Fibroblast of skin of right biceps (primary cell): ENCODE measurements around the gene CHMP3.
"Not testable (repeated sequence)": the region's sequence is repeated elsewhere in the genome, so short reads cannot be mapped to it uniquely, and the experiment has no call there.

ENCODE experiments used
- DNase-seq: peaks from one replicate; pipeline ENCODE4 v3.0.0-alpha.2; 2013

Gene CHMP3

DNA sequence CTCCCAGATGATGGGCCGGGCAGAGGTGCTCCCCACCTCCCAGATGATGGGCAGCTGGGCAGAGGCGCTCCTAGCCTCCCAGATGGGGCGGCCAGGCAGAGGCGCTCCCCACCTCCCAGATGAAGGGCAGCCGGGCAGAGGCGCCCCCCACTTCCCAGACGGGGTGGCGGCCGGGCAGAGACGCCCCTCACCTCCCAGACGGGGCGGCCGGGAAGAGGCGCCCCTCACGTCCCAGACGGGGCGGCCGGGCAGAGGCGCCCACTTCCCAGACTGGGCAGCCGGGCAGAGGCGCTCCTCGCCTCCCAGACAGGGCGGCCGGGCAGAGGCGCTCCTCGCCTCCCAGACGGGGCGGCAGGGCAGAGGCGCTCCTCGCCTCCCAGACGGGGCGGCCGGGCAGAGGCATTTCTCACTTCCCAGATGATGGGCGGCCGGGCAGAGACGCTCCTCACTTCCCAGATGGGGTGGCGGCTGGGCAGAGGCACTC is 14.3 kb downstream of the CHMP3 start:
- DNase-seq, result not testable (repeated sequence)

DNA sequence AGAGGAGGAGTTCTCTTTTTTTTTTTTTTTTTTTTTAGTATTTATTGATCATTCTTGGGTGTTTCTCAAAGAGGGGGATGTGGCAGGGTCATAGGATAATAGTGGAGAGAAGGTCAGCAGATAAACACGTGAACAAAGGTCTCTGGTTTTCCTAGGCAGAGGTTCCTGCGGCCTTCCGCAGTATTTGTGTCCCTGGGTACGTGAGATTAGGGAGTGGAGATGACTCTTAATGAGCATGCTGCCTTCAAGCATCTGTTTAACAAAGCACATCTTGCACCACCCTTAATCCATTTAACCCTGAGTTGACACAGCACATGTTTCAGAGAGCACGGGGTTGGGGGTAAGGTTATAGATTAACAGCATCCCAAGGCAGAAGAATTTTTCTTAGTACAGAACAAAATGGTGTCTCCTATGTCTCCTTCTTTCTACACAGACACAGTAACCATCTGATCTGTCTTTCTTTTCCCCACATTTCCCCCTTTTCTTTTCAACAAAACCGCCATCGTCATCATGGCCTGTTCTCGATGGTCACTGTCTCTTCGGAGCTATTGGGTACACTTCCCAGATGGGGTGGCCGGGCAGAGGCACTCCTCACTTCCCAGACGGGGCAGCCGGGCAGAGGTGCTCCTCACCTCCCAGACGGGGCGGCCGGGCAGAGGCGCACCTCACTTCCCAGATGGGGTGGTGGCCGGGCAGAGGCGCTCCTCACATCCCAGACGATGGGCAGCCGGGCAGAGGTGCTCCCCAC is 14.9 kb downstream of the CHMP3 start:
- DNase-seq, result not testable (repeated sequence)

DNA sequence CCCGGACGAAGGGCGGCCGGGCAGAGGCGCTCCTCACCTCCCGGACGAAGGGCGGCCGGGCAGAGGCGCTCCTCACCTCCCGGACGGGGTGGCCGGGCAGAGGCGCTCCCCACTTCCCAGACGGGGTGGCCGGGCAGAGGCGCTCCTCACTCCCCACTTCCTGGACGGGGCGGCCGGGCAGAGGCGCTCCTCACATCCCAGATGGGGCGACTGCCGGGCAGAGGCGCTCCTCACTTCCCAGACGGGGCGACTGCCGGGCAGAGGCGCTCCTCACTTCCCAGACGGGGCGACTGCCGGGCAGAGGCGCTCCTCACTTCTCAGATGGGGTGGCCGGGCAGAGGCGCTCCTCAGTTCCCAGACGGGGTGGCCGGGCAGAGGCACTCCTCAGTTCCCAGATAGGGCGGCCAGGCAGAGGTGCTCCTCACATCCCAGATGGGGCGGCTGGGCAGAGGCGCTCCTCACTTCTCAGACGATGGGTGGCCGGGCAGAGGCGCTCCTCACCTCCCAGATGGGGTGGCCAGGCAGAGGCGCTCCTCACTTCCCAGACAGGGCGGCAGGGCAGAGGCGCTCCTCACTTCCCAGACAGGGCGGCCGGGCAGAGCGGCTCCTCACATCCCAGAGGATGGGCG is 17.8 kb downstream of the CHMP3 start:
- DNase-seq, result not testable (repeated sequence)

DNA sequence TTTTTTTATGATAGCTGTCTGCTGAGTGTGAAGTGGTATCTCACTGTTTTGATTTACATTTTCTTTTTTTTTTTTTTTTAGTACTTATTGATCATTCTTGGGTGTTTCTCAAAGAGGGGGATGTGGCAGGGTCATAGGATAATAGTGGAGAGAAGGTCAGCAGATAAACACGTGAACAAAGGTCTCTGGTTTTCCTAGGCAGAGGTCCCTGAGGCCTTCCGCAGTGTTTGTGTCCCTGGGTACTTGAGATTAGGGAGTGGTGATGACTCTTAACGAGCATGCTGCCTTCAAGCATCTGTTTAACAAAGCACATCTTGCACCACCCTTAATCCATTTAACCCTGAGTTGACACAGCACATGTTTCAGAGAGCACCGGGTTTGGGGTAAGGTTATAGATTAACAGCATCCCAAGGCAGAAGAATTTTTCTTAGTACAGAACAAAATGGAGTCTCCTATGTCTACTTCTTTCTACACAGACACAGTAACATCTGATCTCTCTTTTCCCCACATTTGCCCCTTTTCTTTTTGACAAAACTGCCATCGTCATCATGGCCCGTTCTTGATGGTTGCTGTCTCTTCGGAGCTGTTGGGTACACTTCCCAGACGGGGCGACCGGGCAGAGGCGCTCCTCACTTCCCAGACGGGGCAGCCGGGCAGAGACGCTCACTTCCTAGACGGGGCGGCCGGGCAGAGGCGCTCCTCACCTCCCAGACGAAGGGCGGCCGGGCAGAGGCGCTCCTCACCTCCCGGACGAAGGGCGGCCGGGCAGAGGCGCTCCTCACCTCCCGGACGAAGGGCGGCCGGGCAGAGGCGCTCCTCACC is 18.8 kb downstream of the CHMP3 start:
- DNase-seq, result not testable (repeated sequence)

DNA sequence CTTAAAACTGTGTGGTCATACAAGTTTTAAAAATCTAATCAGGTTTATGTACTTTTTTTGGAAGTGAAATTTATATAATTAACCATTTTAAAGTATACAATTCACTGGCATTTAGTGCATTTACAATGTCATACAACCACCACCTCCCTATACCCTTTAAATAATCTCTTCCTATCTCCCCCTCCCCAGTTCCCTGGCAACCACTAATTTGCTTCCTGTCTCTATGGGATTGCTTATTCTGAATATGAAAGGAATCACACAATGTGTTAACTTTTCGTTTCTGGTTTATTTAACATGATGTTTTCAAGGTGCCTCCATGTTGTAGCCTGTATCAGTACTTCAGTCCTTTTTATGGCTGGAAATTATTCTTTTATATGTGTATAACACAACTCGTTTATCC is 19.4 kb downstream of the CHMP3 start:
- DNase-seq, result no peak

DNA sequence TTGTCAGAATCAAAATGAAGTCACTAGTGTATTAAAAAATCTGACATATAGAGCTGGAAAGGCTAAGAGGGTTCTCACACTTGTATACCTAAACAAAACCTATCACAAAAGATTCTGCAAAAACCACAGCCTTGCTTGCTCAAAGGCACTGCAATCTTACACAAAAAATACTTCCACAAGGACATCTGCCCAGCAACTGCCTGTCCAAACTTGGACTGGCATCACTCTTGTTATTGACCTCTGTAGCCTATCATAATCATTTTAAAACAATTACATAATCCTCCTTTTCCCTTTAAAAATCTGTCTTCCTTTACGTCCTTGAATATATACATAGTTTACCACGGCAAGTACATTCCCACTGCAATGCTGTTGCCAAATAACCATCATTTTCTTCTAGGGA is 19.9 kb downstream of the CHMP3 start:
- no peak for DNase-seq

DNA sequence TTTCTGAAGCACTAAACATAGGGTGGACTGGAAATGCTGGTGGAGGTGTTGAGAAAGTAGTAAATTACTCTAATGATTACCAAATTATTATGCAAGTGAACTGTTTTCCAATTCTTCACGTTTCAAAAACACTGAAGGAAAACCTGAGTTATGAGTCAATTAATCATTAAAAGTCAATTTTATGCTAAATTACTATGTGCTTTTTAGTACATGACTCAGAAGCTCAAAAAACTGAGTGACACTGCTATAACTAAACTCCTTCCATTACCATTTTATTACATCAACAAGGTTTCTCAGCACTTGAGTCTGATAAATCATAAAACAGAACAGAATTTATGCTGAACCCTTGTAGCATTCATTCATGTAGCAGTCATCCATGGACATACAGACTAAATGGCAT is 20.4 kb downstream of the CHMP3 start:
- DNase-seq, result no peak

DNA sequence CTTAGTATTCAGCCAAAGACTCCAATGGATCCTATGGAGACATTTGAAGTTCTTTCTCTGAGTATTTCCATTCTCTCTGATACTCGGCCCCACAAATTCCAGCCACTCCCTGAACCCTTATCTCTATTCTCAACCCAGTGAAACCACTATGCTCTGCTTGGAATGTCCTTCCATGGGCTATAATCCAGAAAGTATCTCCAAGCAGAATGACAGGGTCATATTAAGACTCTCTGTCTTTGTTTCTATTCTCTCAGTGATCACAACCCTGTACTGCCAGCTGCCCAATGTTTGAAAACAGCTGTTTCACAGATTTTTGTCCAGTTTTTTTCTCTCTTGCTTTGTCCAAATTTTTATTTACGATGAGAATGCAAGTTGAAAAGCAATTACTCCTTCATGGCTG is 21.9 kb downstream of the CHMP3 start:
- DNase-seq, result no peak

DNA sequence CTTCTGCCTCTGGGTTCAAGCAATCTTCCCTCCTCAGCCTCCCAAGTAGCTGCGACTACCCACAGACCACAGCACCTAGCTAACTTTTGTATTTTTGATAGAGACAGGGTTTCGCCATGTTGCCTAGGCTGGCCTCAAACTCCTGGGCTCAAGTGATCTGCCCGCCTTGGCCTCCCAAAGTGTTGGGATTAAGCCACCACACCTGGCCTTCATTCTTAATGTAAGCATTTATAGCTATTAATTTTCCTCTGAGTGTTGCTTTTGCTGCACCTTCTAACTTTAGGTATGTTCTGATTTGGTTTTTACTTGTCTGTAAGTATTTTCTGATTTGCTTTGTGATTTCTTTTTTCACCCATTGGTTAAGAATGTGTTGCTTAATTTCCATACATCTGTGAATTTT is 29.7 kb downstream of the CHMP3 start:
- no peak for DNase-seq

DNA sequence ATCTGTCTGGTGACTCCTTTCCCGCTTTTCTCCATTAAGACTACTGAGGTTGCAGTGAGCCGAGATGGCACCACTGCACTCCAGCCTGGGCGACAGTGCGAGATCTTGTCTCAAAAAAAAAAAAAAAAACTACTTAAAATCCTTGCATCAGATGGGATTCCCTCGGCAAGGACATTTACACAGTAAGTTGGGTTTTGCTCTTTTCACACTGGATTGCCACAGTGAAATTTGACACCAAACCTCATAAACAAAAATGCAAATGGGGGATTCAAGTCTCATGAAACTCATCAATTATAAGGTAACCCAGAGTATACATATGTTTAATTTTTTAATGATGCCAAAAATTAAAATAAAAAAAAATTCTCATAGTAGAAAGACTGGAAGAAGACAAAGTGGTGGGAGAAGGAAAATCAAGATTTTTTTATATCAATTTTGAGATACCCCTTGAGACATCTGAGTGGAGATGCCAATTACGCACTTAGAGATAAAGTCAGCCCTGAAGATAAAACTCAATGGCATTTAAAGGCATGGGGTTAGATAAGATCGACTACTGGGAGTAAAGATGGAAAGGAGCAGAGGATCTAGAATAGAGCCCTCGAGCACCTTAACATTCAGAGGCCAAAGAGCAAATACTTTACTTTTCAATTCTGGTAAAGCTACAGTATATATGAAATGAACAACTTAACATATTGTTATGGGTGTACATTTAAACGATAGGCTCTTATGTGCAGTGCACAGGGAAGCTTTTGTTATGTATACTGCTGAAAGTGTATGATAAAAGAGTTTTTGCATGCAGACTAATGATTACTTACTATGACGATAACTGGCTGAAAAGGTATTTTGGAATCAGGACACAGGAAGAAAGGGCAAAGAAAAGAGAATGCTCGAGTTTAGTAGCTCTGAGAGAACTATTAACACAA is 37.6 kb downstream of the CHMP3 start:
- no peak for DNase-seq

DNA sequence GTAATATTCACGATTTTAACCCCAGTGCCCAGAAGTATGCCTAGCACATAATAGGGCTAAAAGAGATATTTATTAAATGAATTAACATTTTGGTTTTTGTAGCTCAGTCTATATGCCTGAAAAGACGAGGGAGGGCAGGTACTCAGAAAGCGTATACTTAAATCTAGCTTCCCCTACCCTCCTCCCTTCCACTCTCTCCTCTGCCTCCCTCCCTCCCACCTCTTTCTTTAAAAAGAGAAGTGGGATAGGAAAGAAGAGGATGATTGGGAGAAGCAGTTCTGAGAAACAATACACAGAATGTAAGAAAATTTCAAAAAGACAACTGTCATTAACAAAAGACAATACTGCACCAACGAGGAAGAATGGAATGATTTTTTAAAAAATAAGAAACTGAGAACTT is 39.8 kb downstream of the CHMP3 start:
- DNase-seq, result no peak

DNA sequence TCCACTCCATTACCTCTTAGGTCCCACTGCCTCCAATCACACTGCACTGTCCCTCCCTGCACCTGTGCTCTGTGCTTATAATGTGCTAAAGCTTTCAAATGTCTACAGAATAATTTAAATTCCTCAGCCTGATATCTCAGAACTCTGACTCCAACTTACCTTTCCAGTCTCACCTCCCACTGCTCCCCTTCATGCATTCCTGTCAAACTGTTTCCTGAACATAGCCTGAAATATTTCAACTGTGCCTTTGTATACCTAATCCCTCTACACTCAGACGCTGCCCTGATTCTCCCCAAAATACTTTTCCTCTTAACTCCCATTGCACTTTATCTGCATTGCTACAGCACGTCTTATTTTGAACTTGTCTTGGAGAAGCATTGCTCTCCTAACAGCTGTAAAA is 40.5 kb downstream of the CHMP3 start:
- no peak for DNase-seq

DNA sequence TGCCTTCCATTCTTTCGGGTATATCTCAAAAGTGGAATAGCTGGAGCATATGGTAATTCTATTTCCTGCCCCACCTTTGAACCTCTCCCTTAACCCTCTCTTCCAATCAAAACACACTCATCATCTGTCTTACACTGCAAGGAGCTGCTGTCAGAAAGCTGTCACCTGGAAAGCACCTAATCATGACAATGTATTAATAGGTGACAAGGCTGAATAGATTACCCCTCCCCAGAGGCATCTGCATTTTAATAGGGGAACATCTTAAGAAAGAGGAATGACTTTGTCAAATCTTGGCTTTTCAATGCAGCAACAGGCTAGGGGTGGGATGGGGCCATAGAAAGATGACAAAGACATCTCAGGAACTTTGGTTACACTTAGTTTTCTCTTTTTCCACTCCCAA is 41.3 kb downstream of the CHMP3 start:
- DNase-seq, result no peak

DNA sequence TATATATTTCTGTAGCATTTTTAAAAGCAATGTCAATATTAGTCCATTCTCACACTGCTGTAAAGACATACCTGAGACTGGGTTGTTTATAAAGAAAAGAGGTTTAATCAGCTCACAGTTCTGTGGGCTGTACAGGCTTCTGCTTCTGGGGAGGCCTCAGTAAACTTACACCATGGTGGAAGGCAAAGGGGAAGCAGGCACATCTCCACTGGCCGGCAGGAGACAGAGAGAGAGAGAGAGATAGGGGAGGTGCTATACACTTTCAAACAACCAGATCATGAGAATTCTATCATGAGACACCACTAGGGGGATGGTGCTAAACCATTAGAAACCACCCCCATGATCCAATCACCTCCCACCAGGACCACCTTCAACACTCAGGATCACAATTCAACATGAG is 43.1 kb downstream of the CHMP3 start:
- DNase-seq, result no peak

DNA sequence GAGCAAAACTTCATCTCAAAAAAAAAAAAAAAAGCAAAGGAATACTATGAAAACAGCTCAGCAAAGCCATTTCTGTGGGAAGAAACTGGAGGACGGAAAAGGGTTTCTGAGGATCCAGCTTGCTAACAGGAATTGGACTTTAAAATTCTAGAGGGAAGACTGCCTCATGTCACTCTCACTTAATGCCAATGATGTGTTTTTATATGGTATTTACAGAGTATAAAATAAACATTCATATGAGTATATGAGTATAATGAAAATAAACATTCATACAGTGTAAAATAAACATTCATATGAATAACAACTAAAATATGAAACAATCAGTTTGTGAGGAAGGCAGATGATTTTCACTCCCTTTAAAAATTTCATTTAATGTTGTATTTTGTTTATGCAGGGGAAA is 43.9 kb downstream of the CHMP3 start:
- no peak for DNase-seq

DNA sequence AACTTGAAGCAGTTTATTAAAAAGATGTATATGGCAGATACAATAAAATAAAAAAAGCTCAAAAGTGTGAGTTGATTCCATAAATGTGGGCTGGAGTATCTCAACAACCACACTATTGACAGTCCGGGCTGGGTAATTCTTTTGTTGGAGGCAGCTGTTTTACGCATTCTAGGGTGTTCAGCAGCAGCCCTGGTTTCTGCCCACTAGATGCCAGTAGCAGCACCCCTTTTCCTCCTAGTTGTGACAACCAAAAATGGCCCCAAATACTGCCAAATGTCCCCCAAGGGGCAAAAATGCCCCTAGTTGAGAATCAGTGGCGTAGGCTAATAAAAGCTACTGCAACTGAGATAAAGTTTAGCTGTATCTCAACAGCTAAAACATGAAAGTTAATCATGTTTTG is 44.8 kb downstream of the CHMP3 start:
- no peak for DNase-seq

DNA sequence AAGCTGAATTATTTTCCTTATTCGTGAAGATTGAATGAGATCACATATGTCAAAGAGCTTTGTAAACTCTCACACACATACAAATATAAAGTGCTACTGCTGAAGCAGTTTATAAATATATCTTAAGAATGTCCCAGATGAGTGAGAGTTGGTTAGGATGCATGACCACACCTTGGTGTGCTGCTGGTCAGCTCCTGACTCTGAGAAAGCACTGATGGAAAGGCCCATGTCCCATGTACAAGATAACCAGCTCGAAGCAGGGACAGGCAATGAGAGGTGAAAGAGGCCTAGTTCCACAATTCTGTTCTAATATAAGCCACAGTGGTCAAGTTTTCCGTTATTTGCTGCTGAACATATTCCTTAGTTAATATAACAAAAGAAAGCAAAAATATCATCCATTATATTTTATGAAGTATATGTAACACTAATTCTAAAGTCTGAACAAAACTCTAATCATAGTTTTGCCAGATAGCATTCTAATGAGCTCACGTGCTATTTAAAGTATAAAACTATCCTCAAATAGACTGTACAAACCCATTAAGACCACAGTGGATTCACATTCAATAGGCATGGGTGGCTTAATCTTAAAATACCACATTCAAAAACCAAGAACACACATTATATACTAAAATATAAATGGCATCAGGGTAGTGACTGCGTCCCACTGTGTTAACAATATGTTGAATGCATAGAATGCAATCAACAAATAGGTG is 49.1 kb downstream of the CHMP3 start:
- DNase-seq, result no peak

DNA sequence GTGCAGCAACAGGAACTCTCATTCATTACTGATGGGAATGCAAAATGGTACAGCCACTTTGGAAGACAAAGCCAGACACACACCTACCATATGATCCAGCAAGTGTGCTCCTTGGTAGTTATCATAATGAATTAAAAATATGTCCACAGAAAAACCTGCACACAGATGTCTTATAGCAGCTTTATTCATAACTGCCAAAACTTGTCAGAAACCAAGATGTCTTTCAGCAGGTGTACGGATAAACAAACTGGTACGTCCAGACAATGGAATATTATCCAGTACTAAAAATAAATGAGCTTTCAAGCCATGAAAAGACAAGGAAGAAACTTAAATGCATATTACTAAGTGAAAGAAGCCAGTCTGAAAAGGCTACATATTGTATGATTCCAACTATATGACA is 50.4 kb downstream of the CHMP3 start:
- DNase-seq, result no peak

DNA sequence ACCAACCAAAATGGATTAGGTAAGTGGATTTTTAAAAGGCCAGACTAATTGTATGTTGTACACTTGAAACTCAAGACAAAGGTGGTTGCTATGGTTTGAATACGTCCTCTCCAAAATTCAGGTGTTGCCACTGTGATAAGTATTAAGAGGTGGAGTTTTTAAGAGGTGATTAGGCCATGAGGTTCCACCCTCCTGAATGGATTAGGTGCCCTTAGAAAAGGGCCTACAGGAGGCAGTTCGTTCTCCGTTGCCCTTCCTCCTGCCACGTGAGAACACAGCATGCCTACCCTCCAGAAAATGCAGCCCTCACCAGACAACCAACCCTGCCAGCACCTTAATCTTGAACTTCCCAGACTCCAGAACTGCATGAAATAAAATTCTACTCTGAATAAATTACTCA is 51.2 kb downstream of the CHMP3 start:
- no peak for DNase-seq

DNA sequence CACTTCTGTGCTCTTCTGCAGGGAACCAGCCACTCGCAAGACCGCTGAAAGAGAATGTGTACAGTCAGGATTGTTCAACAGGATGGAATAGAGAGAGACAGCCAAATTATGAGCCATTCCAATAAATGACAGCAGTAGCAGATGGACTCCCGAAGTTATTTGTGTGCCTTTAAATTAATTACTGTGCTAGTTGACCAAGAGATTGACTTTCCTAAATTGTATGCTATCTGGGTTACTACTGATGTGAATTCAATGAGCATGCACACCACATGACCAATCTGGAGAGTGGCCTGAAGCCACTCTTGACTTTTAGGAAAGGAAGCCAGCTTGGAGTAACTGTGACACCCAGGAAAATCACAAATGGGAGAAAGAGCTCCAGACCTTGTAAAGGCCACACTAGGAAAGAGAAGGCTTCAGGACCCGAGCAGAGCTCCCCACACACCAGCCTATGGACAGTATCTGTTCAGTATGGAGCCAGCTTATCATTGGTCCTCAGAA is 52.8 kb downstream of the CHMP3 start:
- no peak for DNase-seq

DNA sequence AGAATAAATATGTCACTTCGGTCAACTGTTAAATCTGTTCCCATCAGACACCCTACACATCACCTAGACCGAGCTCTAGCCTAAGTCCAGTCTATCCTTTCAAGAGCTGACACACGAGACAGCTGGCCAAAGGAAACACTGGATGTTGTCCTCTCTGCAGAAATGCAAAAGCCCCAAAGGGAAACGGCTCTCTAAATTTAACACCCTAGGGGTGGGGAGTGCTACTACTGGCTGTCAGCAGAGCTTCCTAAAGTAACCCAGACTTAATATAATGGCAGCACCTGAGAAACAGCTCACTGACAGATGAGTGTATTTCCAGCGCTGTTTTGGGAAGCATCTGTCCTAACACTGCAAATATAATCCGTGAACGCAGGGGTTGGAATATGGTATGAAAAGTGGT is 55.6 kb downstream of the CHMP3 start:
- DNase-seq, result no peak
